Smooth muscle cell (in vitro differentiated cells): ENCODE results near the gene KCNG1. TPM values are rescaled to one million over a fixed set of nuclear protein-coding genes. Genes with fewer than 3 reads are reported as not detected.

ENCODE experiments used
- DNase-seq: peaks from one replicate; lab custom pipeline; 2025; ENCODE audit not compliant: unreplicated experiment; lab: John Stamatoyannopoulos, UW
- H2AFZ ChIP-seq: fragments of 200-600 bp; sonication (generic); 2 replicates; pipeline ENCODE4 v1.6.0; 2016; ENCODE audit warnings: antibody characterized with exemption, low read depth, mild to moderate bottlenecking
- H3F3A ChIP-seq: fragments of 200-600 bp; sonication (generic); 2 replicates; pipeline ENCODE4 v1.6.0; 2017; ENCODE audit warnings: antibody characterized with exemption, low read depth
- H3K27ac ChIP-seq: fragments of 200-600 bp; sonication (generic); 2 replicates; pipeline ENCODE4 v1.5.1; 2016; ENCODE audit warnings: low read depth, mild to moderate bottlenecking
- H3K27me3 ChIP-seq: fragments of 200-600 bp; sonication (generic); 2 replicates; pipeline ENCODE4 v1.6.1; 2016; ENCODE audit warnings: low read depth, mild to moderate bottlenecking
- H3K36me3 ChIP-seq: fragments of 200-600 bp; sonication (generic); 2 replicates; pipeline ENCODE4 v1.5.1; 2016; ENCODE audit warnings: low read depth
- H3K4me1 ChIP-seq: fragments of 200-600 bp; sonication (generic); 2 replicates; pipeline ENCODE4 v1.5.1; 2016; ENCODE audit warnings: low read depth
- H3K4me2 ChIP-seq: fragments of 200-600 bp; sonication (generic); 2 replicates; pipeline ENCODE4 v1.6.0; 2016; ENCODE audit warnings: mild to moderate bottlenecking
- H3K4me3 ChIP-seq: fragments of 200-600 bp; sonication (generic); 2 replicates; pipeline ENCODE4 v1.5.1; 2016; ENCODE audit warnings: mild to moderate bottlenecking
- H3K79me2 ChIP-seq: fragments of 200-600 bp; sonication (generic); 2 replicates; pipeline ENCODE4 v1.6.0; 2016; ENCODE audit warnings: low read depth, mild to moderate bottlenecking
- H3K9ac ChIP-seq: fragments of 200-600 bp; sonication (generic); 2 replicates; pipeline ENCODE4 v1.6.0; 2016; ENCODE audit warnings: low read depth
- H3K9me3 ChIP-seq: fragments of 200-600 bp; sonication (generic); replicated peaks from 2 replicates; pipeline ENCODE4 v1.5.1; 2016; ENCODE audit warnings: low read depth
- H4K20me1 ChIP-seq: fragments of 200-600 bp; sonication (generic); 2 replicates; pipeline ENCODE4 v1.6.0; 2016; ENCODE audit warnings: low read depth
- WGBS: methylation state at CpG from one replicate; pipeline ENCODE4 v1.1.7; 2016; ENCODE audit warnings: low lambda C conversion rate; 5-methylcytosine and 5-hydroxymethylcytosine counted together
- polyA plus RNA-seq: library from polyadenylated mRNA; unstranded; fragments of >200 nt; fragmentation: Nextera tagmentation; extraction: Ambion mirVana; gene quantifications from 2 replicates; pipeline ENCODE4 v1.2.1, GENCODE V29; 2016
- total RNA-seq: library from RNA; depleted of rRNA; stranded (reverse); fragments of >200 nt; gene quantifications from 2 replicates; pipeline ENCODE4 v1.2.3, GENCODE V29; 2014
- TF ChIP-seq, protein P1 (sequence below): fragments of 200-600 bp; sonication (generic); IDR thresholded peaks from 2 replicates; pipeline ENCODE4 v1.5.1; 2017; ENCODE audit warnings: borderline replicate concordance, mild to moderate bottlenecking, antibody characterized with exemption; ENCODE audit not compliant: insufficient read depth, poor library complexity, severe bottlenecking

KCNG1 gene
- total and polyA plus RNA-seq, 2 experiments from 2014 or later: 51.2 to 54.1 TPM

DNA sequence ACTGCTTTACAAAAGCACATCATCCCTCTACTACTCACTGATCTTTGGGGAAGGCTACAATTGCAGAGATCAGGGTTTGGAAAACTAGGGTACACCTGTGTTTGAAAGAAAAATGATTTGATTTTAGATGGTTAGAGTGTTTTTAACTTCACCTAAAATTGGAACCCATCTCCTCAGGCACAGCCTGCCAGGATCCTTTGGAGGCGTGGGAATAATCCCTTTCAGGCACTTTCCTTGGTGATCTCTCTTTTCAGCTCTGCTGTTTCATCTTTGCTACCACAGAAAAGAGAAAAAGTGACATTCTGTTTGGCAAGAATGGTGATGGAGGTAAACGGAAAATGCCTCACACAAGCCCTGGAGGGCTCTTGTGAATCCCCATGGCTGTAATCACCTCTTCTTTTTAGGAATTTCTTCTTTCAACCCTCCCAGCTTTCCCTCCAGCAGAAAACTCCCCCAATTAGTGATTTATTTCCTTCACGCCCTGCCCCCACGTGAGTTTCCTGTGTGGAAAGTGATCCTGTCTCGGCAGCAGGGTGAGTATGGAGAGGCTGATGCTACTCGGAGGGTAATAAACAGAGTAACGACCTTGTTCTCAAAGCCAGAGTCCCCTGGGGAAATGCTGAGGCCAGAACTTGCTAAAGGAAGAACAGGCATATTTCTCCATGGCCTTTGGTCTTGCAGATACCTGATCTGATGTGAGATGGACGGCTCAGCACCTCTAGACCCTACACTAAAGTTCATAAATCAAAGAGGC is 9.2 kb downstream of the KCNG1 start:
- Histone ChIP-seq H3K9ac (no peak overlapping the region), H3K4me1 (peaks cover 6% of the 10 kb centered on the region), H3K4me2 (no peak overlapping the region), H3K4me3 (no peak overlapping the region), H3F3A (peaks cover 10% of the 10 kb centered on the region), H3K9me3 (no peaks in the 10 kb centered on the region), H3K79me2 (no peaks in the 10 kb centered on the region), H3K36me3 (no peaks in the 10 kb centered on the region), H4K20me1 (peaks cover 21% of the 10 kb centered on the region), H3K27me3 (no peaks in the 10 kb centered on the region), H2AFZ (no peak overlapping the region), H3K27ac (no peak overlapping the region)
- 41% methylated on average over 8 of the region's 8 CpGs for WGBS
- no peak for DNase-seq
- TF ChIP-seq, protein P1, sequence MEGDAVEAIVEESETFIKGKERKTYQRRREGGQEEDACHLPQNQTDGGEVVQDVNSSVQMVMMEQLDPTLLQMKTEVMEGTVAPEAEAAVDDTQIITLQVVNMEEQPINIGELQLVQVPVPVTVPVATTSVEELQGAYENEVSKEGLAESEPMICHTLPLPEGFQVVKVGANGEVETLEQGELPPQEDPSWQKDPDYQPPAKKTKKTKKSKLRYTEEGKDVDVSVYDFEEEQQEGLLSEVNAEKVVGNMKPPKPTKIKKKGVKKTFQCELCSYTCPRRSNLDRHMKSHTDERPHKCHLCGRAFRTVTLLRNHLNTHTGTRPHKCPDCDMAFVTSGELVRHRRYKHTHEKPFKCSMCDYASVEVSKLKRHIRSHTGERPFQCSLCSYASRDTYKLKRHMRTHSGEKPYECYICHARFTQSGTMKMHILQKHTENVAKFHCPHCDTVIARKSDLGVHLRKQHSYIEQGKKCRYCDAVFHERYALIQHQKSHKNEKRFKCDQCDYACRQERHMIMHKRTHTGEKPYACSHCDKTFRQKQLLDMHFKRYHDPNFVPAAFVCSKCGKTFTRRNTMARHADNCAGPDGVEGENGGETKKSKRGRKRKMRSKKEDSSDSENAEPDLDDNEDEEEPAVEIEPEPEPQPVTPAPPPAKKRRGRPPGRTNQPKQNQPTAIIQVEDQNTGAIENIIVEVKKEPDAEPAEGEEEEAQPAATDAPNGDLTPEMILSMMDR: no peak

DNA sequence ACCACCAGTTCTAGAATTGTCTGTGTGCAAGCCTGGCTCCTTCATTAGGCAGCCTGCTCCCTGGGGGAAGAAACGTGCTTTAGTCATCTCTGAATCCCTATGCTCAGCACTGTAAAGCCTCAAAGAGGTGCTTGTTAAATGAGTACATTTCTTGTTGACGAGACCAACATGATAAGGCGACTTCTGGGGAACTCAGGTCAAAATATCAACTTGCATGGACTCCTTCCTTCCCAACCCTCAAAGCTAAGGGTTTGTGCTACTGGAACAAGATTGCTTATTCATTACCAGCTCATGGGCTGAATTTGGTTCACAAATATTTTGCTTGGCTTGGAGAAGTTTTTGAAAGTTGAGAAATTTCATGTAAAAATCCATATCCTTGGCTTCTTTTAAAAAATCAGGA is 10.6 kb downstream of the KCNG1 start:
- TF ChIP-seq, protein P1: no peak
- Histone ChIP-seq H3K4me1 (peaks cover 6% of the 10 kb centered on the region), H3K4me2 (no peak overlapping the region), H3K36me3 (no peaks in the 10 kb centered on the region), H3F3A (peaks cover 10% of the 10 kb centered on the region), H3K79me2 (no peaks in the 10 kb centered on the region), H3K9me3 (no peaks in the 10 kb centered on the region), H2AFZ (no peak overlapping the region), H3K27ac (no peak overlapping the region), H3K9ac (no peak overlapping the region), H4K20me1 (peaks cover 20% of the 10 kb centered on the region), H3K4me3 (no peak overlapping the region), H3K27me3 (no peaks in the 10 kb centered on the region)
- 25% methylated on average over 3 of the region's 3 CpGs for WGBS
- DNase-seq: no peak

DNA sequence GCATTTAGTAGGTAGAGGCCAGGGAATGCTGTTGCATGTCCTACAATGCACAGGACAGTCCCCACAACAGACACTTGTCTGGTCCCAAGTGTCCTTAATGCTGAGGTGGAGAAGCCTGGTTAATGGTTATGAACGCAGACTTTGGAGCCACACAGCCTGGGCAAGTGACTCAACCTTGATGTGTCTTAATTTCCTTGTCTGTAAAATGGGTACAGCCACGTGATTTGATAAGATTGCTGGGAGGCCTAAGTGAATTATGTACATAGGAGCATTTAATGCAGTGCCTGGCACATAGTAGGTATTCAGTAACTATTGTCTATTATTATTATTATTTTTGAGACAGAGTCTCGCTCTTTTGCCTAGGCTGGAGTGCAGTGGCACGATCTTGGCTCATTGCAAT is 11.4 kb downstream of the KCNG1 start:
- H3K4me2 ChIP-seq: no peak overlapping the region
- H3K36me3 ChIP-seq: no peaks in the 10 kb centered on the region
- TF ChIP-seq, protein P1: no peak
- WGBS: 93% methylated on average over 4 of the region's 4 CpGs
- no peaks in the 10 kb centered on the region for H3K27me3 ChIP-seq
- no peak overlapping the region for H2AFZ ChIP-seq
- H3K9me3 ChIP-seq: no peaks in the 10 kb centered on the region
- no peak for DNase-seq
- no peak overlapping the region for H3K4me3 ChIP-seq
- peaks cover 20% of the 10 kb centered on the region for H4K20me1 ChIP-seq
- no peak overlapping the region for H3K27ac ChIP-seq
- no peak overlapping the region for H3K9ac ChIP-seq
- peaks cover 6% of the 10 kb centered on the region for H3K4me1 ChIP-seq
- no peaks in the 10 kb centered on the region for H3K79me2 ChIP-seq
- H3F3A ChIP-seq: peaks cover 10% of the 10 kb centered on the region

DNA sequence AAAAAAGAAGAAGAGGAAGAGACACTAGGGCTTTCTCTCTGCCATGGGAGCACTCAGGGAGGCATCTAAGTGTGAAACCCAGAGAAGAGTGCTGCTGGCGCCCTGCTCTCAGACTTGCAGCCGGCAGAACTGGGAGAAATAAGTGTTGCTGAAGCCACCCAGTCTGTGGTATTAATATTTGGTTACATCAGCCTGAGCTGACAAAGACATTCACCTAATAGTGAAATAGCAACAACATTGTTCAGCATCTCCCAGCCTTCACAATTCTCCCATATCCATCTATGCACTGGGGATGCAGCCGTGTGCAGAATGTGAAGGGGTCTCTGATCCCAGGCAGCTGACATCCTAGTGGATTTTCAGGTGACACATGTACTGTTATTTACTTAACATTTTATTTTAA is 12.0 kb downstream of the KCNG1 start:
- WGBS: 97% methylated on average over 3 of the region's 3 CpGs
- Histone ChIP-seq H3F3A (peaks cover 10% of the 10 kb centered on the region), H3K36me3 (no peaks in the 10 kb centered on the region), H3K4me1 (peaks cover 6% of the 10 kb centered on the region), H4K20me1 (peaks cover 20% of the 10 kb centered on the region), H3K9ac (no peak overlapping the region), H3K27me3 (no peaks in the 10 kb centered on the region), H2AFZ (no peak overlapping the region), H3K9me3 (no peaks in the 10 kb centered on the region), H3K4me2 (no peak overlapping the region), H3K27ac (no peak overlapping the region), H3K79me2 (no peaks in the 10 kb centered on the region), H3K4me3 (no peak overlapping the region)
- DNase-seq: no peak
- TF ChIP-seq, protein P1: no peak
